Thyroid gland (tissue), 4 donors: ENCODE measurements around the gene FHOD3.

Experiments used
- CTCF ChIP-seq, 6 experiments: fragments of 200-600 bp in 3 of 6; fragments of 450-650 bp in 3 of 6; sonication (generic) in 3 of 6; IDR thresholded peaks; one replicate each; pipeline ENCODE4 v1.5.1; 2016 to 2019; ENCODE audit warnings: antibody characterized with exemption in 6 of 6, mild to moderate bottlenecking in 2 of 6, inconsistent platforms in 1 of 6, moderate library complexity in 1 of 6
- POLR2A ChIP-seq, 2 donors: fragments of 450-650 bp; IDR thresholded peaks; one replicate each; pipeline ENCODE4 v1.6.1; 2017; ENCODE audit warnings: antibody characterized with exemption in 2 of 2, mild to moderate bottlenecking in 2 of 2, moderate library complexity in 1 of 2

GRCh38 chr18:36667811-36668210 is 370.3 kb downstream of the FHOD3 start:
- TF ChIP-seq CTCF (IDR thresholded peaks at IDR 0.05) (no peak), POLR2A (IDR thresholded peaks at IDR 0.05) (no peak)
